Esophagus muscularis mucosa (tissue), 4 donors: ENCODE data around the gene CHRNA4. TPM values are rescaled to one million over a fixed set of nuclear protein-coding genes. Genes with fewer than 3 reads are reported as not detected.

ENCODE experiments used
- DNase-seq: peaks from one replicate; pipeline ENCODE4 v3.0.0-alpha.2; 2017; ENCODE audit errors: extremely low spot score
- H3K27ac ChIP-seq, 4 donors: fragments of 200-600 bp; sonication (generic); replicated peaks in 1 of 4; 1 replicate in 3 of 4; 2 replicates in 1 of 4; pipeline ENCODE4 v1.5.1; 2016 to 2019; ENCODE audit warnings: mild to moderate bottlenecking in 1 of 4
- H3K27me3 ChIP-seq, 4 donors: fragments of 200-600 bp; sonication (generic); one replicate each; pipeline versions ENCODE4 v1.5.1 to v1.6.0; 2016 to 2019
- H3K36me3 ChIP-seq, 4 donors: fragments of 200-600 bp; sonication (generic); one replicate each; pipeline ENCODE4 v1.5.1; 2016 to 2019
- H3K4me1 ChIP-seq, 4 donors: fragments of 200-600 bp; sonication (generic); one replicate each; pipeline ENCODE4 v1.5.1; 2016 to 2019
- H3K4me3 ChIP-seq, 4 donors: fragments of 200-600 bp; sonication (generic); 1 replicate in 2 of 4; 2 replicates in 2 of 4; pipeline ENCODE4 v1.5.1; 2016 to 2019; ENCODE audit warnings: mild to moderate bottlenecking in 4 of 4, moderate library complexity in 1 of 4
- H3K9me3 ChIP-seq, 4 donors: fragments of 200-600 bp; sonication (generic); 1 replicate in 3 of 4; 2 replicates in 1 of 4; pipeline ENCODE4 v1.5.1; 2016 to 2019
- EP300 ChIP-seq: sonication (generic); formaldehyde crosslinking; IDR thresholded peaks from one replicate; pipeline ENCODE4 v1.6.1; 2017; ENCODE audit warnings: antibody characterized with exemption
- POLR2A ChIP-seq: fragments of 450-650 bp; IDR thresholded peaks from one replicate; pipeline ENCODE4 v1.6.1; 2017; ENCODE audit warnings: antibody characterized with exemption, moderate library complexity, mild to moderate bottlenecking, low read depth
- POLR2AphosphoS5 ChIP-seq, 2 donors: sonication (generic); formaldehyde crosslinking; IDR thresholded peaks; one replicate each; pipeline ENCODE4 v1.6.1; 2017; ENCODE audit warnings: antibody characterized with exemption in 2 of 2
- WGBS: methylation state at CpG from one replicate; pipeline ENCODE4 v1.1.5; 2018; 5-methylcytosine and 5-hydroxymethylcytosine counted together
- intact Hi-C: fragments of 100-400 bp; cut with DNase I; formaldehyde crosslinking; loops from one replicate; pipeline ENCODE4 v1.15.1; 2023
- total RNA-seq, 4 donors: library from RNA; depleted of rRNA; stranded (reverse); fragments of >200 nt; gene quantifications; one replicate each; pipeline versions ENCODE4 v1.1.0 to v1.2.1, GENCODE V29; 2016
- TF ChIP-seq, protein P1 (sequence below), 3 experiments: fragments of 200-600 bp in 2 of 3; fragments of 450-650 bp in 1 of 3; sonication (generic) in 2 of 3; IDR thresholded peaks; one replicate each; pipeline ENCODE4 v1.5.1; 2017 to 2019; ENCODE audit warnings: antibody characterized with exemption in 3 of 3, mild to moderate bottlenecking in 2 of 3, moderate library complexity in 1 of 3

Gene CHRNA4
- total RNA-seq, 4 donors from 2014 or later: not detected

DNA sequence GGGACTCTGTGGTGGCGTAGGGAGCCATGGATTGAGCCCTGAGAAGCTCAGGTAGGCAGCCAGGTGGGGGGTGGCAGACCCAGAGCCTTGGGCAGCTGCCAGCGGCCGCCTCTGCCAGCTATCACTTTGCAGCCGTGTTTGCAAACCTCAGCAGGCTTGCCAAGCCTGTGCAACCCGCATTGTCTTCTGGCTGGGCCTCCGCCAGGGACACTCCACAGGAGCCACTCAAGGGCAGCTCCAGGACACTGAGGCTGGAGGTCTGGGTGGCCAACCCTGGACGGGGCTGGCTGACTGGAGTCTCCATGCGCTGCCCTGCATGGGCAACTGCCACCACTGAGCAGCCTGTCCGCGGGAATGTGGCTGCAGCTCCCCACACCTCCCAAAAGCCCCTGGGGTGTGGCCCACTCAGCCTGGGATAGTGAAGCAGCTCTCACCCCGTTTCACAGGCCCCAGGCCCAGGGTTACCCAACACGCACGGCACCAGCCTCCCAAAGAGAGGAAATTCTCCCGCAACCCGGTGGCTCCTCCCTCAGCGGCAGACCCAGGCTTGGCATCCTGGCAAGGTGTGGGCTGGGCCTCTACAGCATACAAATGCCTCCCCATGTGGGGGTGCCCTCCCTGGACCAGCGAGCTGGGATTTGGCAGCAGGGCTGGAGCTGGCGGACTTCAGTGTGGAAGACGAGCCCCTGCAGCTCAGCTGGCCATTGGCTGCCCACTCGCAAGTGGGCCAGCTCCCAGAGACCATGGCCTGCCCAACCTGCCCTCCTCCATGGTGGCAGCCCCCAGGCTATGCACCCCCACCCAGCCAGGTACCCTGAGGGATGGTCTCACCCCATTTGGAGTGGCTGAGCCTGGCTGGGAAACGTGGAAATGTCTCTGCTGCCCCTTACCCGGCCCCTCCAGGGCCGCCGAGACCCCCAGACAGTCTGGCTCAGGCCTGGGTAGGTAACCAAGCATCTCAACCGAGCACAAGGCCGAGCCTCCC lies 2.9 kb downstream of the CHRNA4 start:
- no peak for DNase-seq
- Histone ChIP-seq H3K36me3 (no peaks in the 10 kb centered on the region), H3K4me1 (peaks cover 5 to 13% (median 9%) of the 10 kb centered on the region in 4 donors), H3K4me3 (no peak overlapping the region), H3K27ac (no peak overlapping the region), H3K27me3 (peaks cover 0 to 90% (median 24%) of the 10 kb centered on the region in 4 donors), H3K9me3 (no peaks in the 10 kb centered on the region)
- no peak for TF ChIP-seq POLR2A
- no peak for TF ChIP-seq EP300
- no peak for TF ChIP-seq POLR2AphosphoS5 (IDR thresholded peaks at IDR 0.05)
- TF ChIP-seq, protein P1, sequence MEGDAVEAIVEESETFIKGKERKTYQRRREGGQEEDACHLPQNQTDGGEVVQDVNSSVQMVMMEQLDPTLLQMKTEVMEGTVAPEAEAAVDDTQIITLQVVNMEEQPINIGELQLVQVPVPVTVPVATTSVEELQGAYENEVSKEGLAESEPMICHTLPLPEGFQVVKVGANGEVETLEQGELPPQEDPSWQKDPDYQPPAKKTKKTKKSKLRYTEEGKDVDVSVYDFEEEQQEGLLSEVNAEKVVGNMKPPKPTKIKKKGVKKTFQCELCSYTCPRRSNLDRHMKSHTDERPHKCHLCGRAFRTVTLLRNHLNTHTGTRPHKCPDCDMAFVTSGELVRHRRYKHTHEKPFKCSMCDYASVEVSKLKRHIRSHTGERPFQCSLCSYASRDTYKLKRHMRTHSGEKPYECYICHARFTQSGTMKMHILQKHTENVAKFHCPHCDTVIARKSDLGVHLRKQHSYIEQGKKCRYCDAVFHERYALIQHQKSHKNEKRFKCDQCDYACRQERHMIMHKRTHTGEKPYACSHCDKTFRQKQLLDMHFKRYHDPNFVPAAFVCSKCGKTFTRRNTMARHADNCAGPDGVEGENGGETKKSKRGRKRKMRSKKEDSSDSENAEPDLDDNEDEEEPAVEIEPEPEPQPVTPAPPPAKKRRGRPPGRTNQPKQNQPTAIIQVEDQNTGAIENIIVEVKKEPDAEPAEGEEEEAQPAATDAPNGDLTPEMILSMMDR (IDR thresholded peaks at IDR 0.05): no peak
- 80% methylated on average over 7 of the region's 26 CpGs for WGBS
- intact Hi-C loops: no loop called here

DNA sequence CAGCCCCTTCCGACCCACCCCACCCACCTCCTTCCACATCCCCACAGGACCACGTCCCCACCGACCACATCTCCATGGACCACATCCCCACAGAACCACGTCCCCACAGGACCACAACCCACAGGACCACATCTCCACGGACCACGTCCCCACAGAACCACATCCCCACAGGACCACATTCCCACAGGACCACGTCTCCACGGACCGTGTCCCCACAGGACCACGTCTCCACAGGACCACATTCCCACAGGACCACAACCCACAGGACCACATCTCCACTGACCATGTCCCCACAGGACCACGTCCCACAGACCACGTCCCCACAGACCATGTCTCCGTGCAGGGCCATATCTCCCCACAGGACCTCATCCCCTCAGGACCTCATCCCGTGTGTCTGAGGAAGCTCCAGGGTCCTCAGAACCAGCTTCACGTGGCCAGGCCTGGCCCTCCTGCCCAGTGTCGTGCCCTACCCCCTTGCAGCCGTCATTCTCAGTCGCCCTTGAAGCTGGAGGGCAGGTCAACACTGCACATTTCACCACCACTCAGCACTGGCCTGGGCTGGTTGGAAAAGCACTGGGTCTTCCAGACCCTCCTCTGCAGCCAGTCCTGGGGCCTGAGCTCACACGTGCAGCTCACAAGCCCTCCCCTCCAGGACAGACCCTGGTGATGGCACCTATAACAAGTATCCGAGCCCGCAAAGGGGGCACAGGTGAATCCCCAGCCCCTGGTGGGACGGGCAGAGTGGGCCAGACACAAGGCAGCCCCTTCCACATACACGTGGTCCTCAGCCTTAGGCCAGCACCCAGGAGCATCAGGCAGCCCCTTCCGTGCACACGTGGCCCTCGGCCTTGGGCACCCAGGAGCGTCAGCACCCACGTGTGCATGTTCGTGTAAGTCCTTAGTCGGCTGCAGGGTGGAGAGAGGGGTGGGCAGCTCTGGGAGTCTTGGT lies 3.9 kb downstream of the CHRNA4 start:
- H3K27me3 ChIP-seq: peaks cover 0 to 90% (median 19%) of the 10 kb centered on the region in 4 donors

DNA sequence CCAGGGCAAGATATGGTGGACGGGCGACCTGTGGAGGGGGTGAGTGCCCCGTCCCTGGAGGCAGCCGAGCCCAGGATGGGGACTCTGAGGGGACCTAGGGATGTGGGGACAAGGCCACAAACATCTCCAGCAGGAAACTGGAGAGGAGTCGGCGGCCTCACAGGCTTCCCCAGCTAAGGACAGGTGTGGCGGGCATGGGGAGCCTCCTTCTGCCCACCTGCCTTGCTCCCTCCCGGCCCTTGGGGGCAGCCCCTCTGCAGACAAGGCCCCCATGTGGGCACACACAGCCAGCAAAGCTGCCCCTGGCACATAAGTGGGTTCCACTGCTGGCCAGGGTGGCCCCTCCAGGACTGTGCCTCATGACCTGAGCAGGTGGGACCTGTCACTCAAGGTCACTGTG lies 4.6 kb downstream of the CHRNA4 start:
- H3K4me1 ChIP-seq: peaks cover 15 to 26% (median 19%) of the 10 kb centered on the region in 4 donors
- DNase-seq: no peak
- WGBS: 87% methylated on average over 4 of the region's 8 CpGs
- H3K27me3 ChIP-seq: peaks cover 0 to 90% (median 12%) of the 10 kb centered on the region in 4 donors
- no peak overlapping the region for H3K4me3 ChIP-seq
- intact Hi-C loops: no loop called here
- no peaks in the 10 kb centered on the region for H3K36me3 ChIP-seq
- H3K9me3 ChIP-seq: no peaks in the 10 kb centered on the region
- TF ChIP-seq POLR2A: no peak
- TF ChIP-seq, protein P1 (IDR thresholded peaks at IDR 0.05): no peak
- TF ChIP-seq POLR2AphosphoS5 (IDR thresholded peaks at IDR 0.05): no peak
- TF ChIP-seq EP300: no peak
- no peak overlapping the region for H3K27ac ChIP-seq

More for the DNA sequence above, 3.9 kb downstream of the CHRNA4 start:
- Histone ChIP-seq H3K4me3 (no peak overlapping the region), H3K36me3 (no peaks in the 10 kb centered on the region), H3K27ac (no peak overlapping the region), H3K9me3 (no peaks in the 10 kb centered on the region), H3K4me1 (peaks cover 14 to 23% (median 18%) of the 10 kb centered on the region in 4 donors)
- TF ChIP-seq POLR2AphosphoS5 (IDR thresholded peaks at IDR 0.05) (no peak), EP300 (no peak), POLR2A (no peak)
- TF ChIP-seq, protein P1 (IDR thresholded peaks at IDR 0.05): no peak
- 78% methylated on average over 27 of the region's 30 CpGs for WGBS
- no peak for DNase-seq
- intact Hi-C loops: no loop called here

DNA sequence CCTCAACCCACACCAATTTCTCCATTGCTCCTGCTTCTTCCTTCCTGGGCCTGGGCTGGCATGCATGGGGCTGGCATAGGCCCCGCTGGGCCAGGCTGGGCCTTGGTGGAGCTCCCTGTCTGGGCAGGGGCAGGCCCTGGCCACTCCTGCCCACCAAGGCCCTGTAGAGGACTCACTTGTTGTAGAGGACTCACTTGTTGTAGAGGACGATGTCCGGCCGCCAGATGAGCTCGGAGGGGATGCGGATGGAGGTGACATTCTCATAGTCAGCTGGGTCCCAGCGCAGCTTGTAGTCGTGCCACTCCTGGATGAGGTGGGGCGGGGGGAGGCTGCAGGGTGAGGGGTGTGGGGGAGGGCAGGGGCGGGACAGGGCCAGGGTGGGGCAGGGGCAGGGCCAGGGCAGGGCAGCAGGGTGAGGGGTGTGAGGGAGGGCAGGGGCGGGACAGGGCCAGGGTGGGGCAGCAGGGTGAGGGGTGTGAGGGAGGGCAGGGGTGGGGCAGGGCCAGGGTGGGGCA lies 5.3 kb downstream of the CHRNA4 start:
- Histone ChIP-seq H3K27me3 (peaks cover 0 to 84% (median 10%) of the 10 kb centered on the region in 4 donors), H3K4me3 (no peak overlapping the region), H3K9me3 (no peaks in the 10 kb centered on the region), H3K36me3 (no peaks in the 10 kb centered on the region), H3K4me1 (peaks cover 13 to 22% (median 16%) of the 10 kb centered on the region in 4 donors), H3K27ac (no peak overlapping the region)
- WGBS: 94% methylated on average over 6 of the region's 11 CpGs
- TF ChIP-seq, protein P1 (IDR thresholded peaks at IDR 0.05): no peak
- TF ChIP-seq POLR2AphosphoS5 (IDR thresholded peaks at IDR 0.05) (no peak), POLR2A (no peak), EP300 (no peak)
- no peak for DNase-seq
- intact Hi-C loops: no loop called here
